PC-9 (cell line): ENCODE results near the gene SIGLEC7. TPM values are rescaled to one million over a fixed set of nuclear protein-coding genes. Genes with fewer than 3 reads are reported as not detected.
A peak's percentile ranks its signal among the peaks of the same experiment; 100 is the strongest.

Experiments used
- BruUV-seq: library from RNA; stranded (reverse); fragments of 400-500 nt; replicated peaks from 2 replicates; lab custom pipeline; 2021; lab: Mats Ljungman, UMichigan
- CTCF ChIA-PET: fragments of 300-600 bp; sonication (Branson Sonifier 250); formaldehyde crosslinking; loops from one replicate; lab custom pipeline; 2022; ENCODE audit warnings: antibody characterized with exemption; lab: Charles Lee
- POLR2A ChIA-PET: fragments of 300-600 bp; sonication (Branson Sonifier 250); formaldehyde crosslinking; loops from one replicate; lab custom pipeline; 2022; ENCODE audit warnings: antibody characterized with exemption; ENCODE audit not compliant: unreplicated experiment; lab: Charles Lee
- DNase-seq, 2 experiments: peaks; one replicate each; pipeline versions ENCODE4 v3.0.0 to v3.0.0-alpha.2; 2015 to 2022; ENCODE audit warnings: mixed read lengths in 1 of 2
- H2AFZ ChIP-seq: fragments of 200-600 bp; sonication (generic); 2 replicates; pipeline ENCODE4 v1.8.1; 2017; ENCODE audit warnings: antibody characterized with exemption
- H3F3A ChIP-seq: fragments of 200-600 bp; sonication (generic); 2 replicates; pipeline ENCODE4 v1.8.1; 2017; ENCODE audit warnings: antibody characterized with exemption, mild to moderate bottlenecking, low read depth; ENCODE audit not compliant: insufficient read depth
- H3K27ac ChIP-seq: fragments of 200-600 bp; sonication (generic); 2 replicates; pipeline ENCODE4 v1.6.1; 2016; ENCODE audit warnings: mixed run types
- H3K27me3 ChIP-seq: fragments of 200-600 bp; sonication (generic); 2 replicates; pipeline ENCODE4 v1.6.1; 2016; ENCODE audit warnings: low read depth, mixed run types; ENCODE audit not compliant: insufficient read depth
- H3K36me3 ChIP-seq: fragments of 200-600 bp; sonication (generic); 2 replicates; pipeline ENCODE4 v1.6.1; 2016; ENCODE audit warnings: low read depth, mixed run types
- H3K4me1 ChIP-seq: fragments of 200-600 bp; sonication (generic); replicated peaks from 2 replicates; pipeline ENCODE4 v1.6.1; 2016; ENCODE audit warnings: mixed run types; ENCODE audit not compliant: insufficient read depth
- H3K4me2 ChIP-seq: fragments of 200-600 bp; sonication (generic); 2 replicates; pipeline ENCODE4 v1.6.1; 2017; ENCODE audit warnings: mixed run types
- H3K4me3 ChIP-seq: fragments of 200-600 bp; sonication (generic); 2 replicates; pipeline ENCODE4 v1.6.1; 2016; ENCODE audit warnings: mixed run types
- H3K79me2 ChIP-seq: fragments of 200-600 bp; sonication (generic); 2 replicates; pipeline ENCODE4 v1.6.1; 2017; ENCODE audit warnings: low read depth, mixed run types
- H3K9me2 ChIP-seq: fragments of 200-600 bp; sonication (generic); 2 replicates; pipeline ENCODE4 v1.8.1; 2017; ENCODE audit warnings: mild to moderate bottlenecking; ENCODE audit not compliant: insufficient read depth
- H3K9me3 ChIP-seq: fragments of 200-600 bp; sonication (generic); 2 replicates; pipeline ENCODE4 v1.8.1; 2016; ENCODE audit warnings: low read depth; ENCODE audit not compliant: insufficient read depth
- H4K20me1 ChIP-seq: fragments of 200-600 bp; sonication (generic); 2 replicates; pipeline ENCODE4 v1.8.1; 2017; ENCODE audit not compliant: insufficient read depth
- CTCF ChIP-seq: fragments of 200-600 bp; sonication (generic); conservative IDR thresholded peaks from 2 replicates; pipeline ENCODE4 v1.6.1; 2017; ENCODE audit warnings: mixed run types, antibody characterized with exemption, mild to moderate bottlenecking, moderate library complexity
- EZH2 ChIP-seq: fragments of 200-600 bp; sonication (generic); IDR thresholded peaks from 2 replicates; pipeline ENCODE4 v1.8.0; 2017; ENCODE audit warnings: antibody characterized with exemption, low read depth
- intact Hi-C: fragments of 100-400 bp; cut with micrococcal nuclease; formaldehyde crosslinking; loops from one replicate; pipeline ENCODE4 v1.10.0; 2022; ENCODE audit not compliant: unreplicated experiment
- total RNA-seq: library from RNA; stranded (reverse); gene quantifications from 2 replicates; pipeline ENCODE4 v1.2.3, GENCODE V29; 2021

Gene SIGLEC7
- total RNA-seq, 1 experiment from 2014 or later, result not detected

GRCh38 chr19:51114087-51114729, 27.9 kb upstream of the SIGLEC7 start:
- H3K9me3 ChIP-seq, result no peaks in the 10 kb centered on the region
- no peak for DNase-seq
- ChIA-PET CTCF (no interaction called here), POLR2A (interaction anchor here (0.6 kb wide), 1 partner anchor 130 kb away, joined by 4 read pairs; no protein-coding TSS in a partner anchor)
- H3K4me3 ChIP-seq, result no peak overlapping the region
- no peak overlapping the region for H3K4me2 ChIP-seq
- H4K20me1 ChIP-seq, result no peaks in the 10 kb centered on the region
- TF ChIP-seq CTCF, result no peak
- no peak for TF ChIP-seq EZH2
- intact Hi-C loops, result no loop called here
- no peaks in the 10 kb centered on the region for H3K36me3 ChIP-seq
- no peaks in the 10 kb centered on the region for H3K9me2 ChIP-seq
- no peaks in the 10 kb centered on the region for H3K79me2 ChIP-seq
- no peak overlapping the region for H3K27ac ChIP-seq
- no TSS peak for BruUV-seq
- no peaks in the 10 kb centered on the region for H3K4me1 ChIP-seq
- H2AFZ ChIP-seq, result no peak overlapping the region
- peaks cover 84% of the 10 kb centered on the region for H3K27me3 ChIP-seq
- peaks cover 9% of the 10 kb centered on the region; the same call in 1 of the 2 replicates for H3F3A ChIP-seq

- DNase-seq, result no peak
- TF ChIP-seq EZH2, result peak; percentile 77; the same call in 1 of the 2 replicates
- no peak for TF ChIP-seq CTCF
- H3K4me2 ChIP-seq, result no peak overlapping the region
- CTCF ChIA-PET, result no interaction called here
- H3F3A ChIP-seq, result no peaks in the 10 kb centered on the region
- H3K27me3 ChIP-seq, result peaks cover 95% of the 10 kb centered on the region
- H3K4me3 ChIP-seq, result no peak overlapping the region
- H3K27ac ChIP-seq, result no peak overlapping the region
- no peaks in the 10 kb centered on the region for H3K36me3 ChIP-seq
- H3K4me1 ChIP-seq, result no peaks in the 10 kb centered on the region
- POLR2A ChIA-PET, result no interaction called here
- H4K20me1 ChIP-seq, result no peaks in the 10 kb centered on the region
- BruUV-seq, result no TSS peak
- H3K9me2 ChIP-seq, result no peaks in the 10 kb centered on the region
- no peaks in the 10 kb centered on the region for H3K9me3 ChIP-seq
- H2AFZ ChIP-seq, result no peak overlapping the region
- H3K79me2 ChIP-seq, result no peaks in the 10 kb centered on the region
- intact Hi-C loops, result no loop called here
Measured at GRCh38 chr19:51116736-51117286, 25.3 kb upstream of the SIGLEC7 start.

- no peaks in the 10 kb centered on the region for H3F3A ChIP-seq
- no peaks in the 10 kb centered on the region for H3K9me2 ChIP-seq
- H3K4me3 ChIP-seq, result no peak overlapping the region
- peaks cover 97% of the 10 kb centered on the region for H3K27me3 ChIP-seq
- CTCF ChIA-PET, result interaction anchor here (0.5 kb wide), 1 partner anchor 100 kb away, joined by 6 read pairs; no protein-coding TSS in a partner anchor
- POLR2A ChIA-PET, result no interaction called here
- no peaks in the 10 kb centered on the region for H3K36me3 ChIP-seq
- no peak overlapping the region for H2AFZ ChIP-seq
- H3K4me2 ChIP-seq, result no peak overlapping the region
- H3K27ac ChIP-seq, result no peak overlapping the region
- no TSS peak for BruUV-seq
- no peaks in the 10 kb centered on the region for H3K9me3 ChIP-seq
- DNase-seq, result no peak
- no peaks in the 10 kb centered on the region for H3K4me1 ChIP-seq
- intact Hi-C loops, result no loop called here
- TF ChIP-seq EZH2 (no peak), CTCF (no peak)
- no peaks in the 10 kb centered on the region for H4K20me1 ChIP-seq
- no peaks in the 10 kb centered on the region for H3K79me2 ChIP-seq
Measured at GRCh38 chr19:51119101-51119500, 23.0 kb upstream of the SIGLEC7 start.
